Neuron (in vitro differentiated cells): Measurements from ENCODE around the gene PIANP.

Experiments
- H2AFZ ChIP-seq: one replicate; pipeline ENCODE4 v1.6.1; 2013; ENCODE audit warnings: low read depth, mild to moderate bottlenecking, inconsistent platforms, low read length, moderate library complexity
- H3K27me3 ChIP-seq: one replicate; pipeline ENCODE4 v1.6.1; 2013; ENCODE audit warnings: low read length; ENCODE audit not compliant: insufficient read depth
- H3K36me3 ChIP-seq: one replicate; pipeline ENCODE4 v1.6.1; 2013; ENCODE audit warnings: low read length; ENCODE audit not compliant: insufficient read depth
- H3K4me1 ChIP-seq: one replicate; pipeline ENCODE4 v1.6.1; 2013; ENCODE audit warnings: low read length; ENCODE audit not compliant: insufficient read depth
- H3K4me3 ChIP-seq: 2 replicates; pipeline ENCODE4 v1.5.1; 2013; ENCODE audit warnings: mild to moderate bottlenecking, low read length, moderate library complexity
- H3K9me3 ChIP-seq: one replicate; pipeline ENCODE4 v1.6.1; 2013; ENCODE audit warnings: low read length

PIANP gene

GRCh38 chr12:6646276-6647082 is 54.1 kb downstream of the PIANP start:
- Histone ChIP-seq H3K9me3 (peaks cover 23% of the 10 kb centered on the region), H3K36me3 (peaks cover 38% of the 10 kb centered on the region), H2AFZ (no peak overlapping the region), H3K4me1 (no peaks in the 10 kb centered on the region), H3K4me3 (no peak overlapping the region), H3K27me3 (no peaks in the 10 kb centered on the region)

DNA sequence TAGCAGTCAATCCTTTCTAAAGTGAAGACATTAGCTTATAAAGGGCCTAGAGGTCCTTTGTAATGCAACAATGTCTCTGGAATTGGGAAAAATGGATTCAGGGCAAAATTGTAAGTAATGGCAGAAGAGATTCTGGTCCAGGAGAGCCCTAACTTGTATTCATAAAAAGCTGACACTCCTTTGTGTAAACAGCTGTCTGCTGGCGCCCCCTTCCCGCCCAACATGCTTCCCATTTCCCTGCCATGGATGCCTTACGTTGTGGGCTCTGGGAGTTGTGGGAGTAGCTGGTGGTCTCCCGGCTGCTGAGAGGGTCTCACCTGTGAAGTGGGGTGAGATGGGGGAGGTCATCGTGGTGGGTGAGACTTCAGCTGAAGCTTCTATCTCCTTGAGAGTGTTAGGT is 55.7 kb downstream of the PIANP start:
- no peak overlapping the region for H2AFZ ChIP-seq
- H3K36me3 ChIP-seq = peaks cover 22% of the 10 kb centered on the region
- H3K4me1 ChIP-seq = no peaks in the 10 kb centered on the region
- no peak overlapping the region for H3K4me3 ChIP-seq
- no peaks in the 10 kb centered on the region for H3K27me3 ChIP-seq
- H3K9me3 ChIP-seq = peaks cover 23% of the 10 kb centered on the region

DNA sequence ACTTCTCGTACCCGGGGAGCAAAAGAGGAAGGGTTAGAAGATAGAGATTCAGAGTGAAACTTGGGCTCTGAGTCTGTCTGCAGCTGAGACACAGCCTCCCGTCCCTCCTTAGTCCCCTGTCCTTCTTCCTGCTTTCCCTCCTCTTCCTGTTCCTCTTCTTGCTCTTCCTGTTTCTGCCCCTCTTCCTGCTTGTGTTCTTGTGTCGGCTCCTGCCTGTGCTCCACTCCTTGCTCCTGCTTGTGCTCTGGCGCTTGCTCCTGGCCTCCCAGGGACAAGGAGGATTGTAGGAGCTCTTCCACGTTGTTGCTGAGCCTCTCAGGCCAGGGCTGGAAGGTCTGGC is 56.4 kb downstream of the PIANP start:
- H3K4me3 ChIP-seq = no peak overlapping the region
- H2AFZ ChIP-seq = no peak overlapping the region
- H3K27me3 ChIP-seq = no peaks in the 10 kb centered on the region
- peaks cover 23% of the 10 kb centered on the region for H3K9me3 ChIP-seq
- peaks cover 21% of the 10 kb centered on the region for H3K36me3 ChIP-seq
- no peaks in the 10 kb centered on the region for H3K4me1 ChIP-seq
